Measurements from ENCODE around the gene TMED5. TPM values are rescaled to one million over a fixed set of nuclear protein-coding genes. Genes with fewer than 3 reads are reported as not detected.
"Not testable (repeated sequence)": the region's sequence is repeated elsewhere in the genome, so short reads cannot be mapped to it uniquely, and the experiment has no call there.

The TMED5 gene
- total RNA-seq, 4 donors from 2014 or later = 15.0 to 97.3 (median 43.3) TPM

GRCh38 chr1:93180723-93181613 is 755 bp upstream of the TMED5 start, which contains the start of gene CCDC18:
TSS of gene CCDC18 (plus strand) at chr1:93180724. CDS start at chr1:93183362, 2,638 bp downstream.
- in situ Hi-C loops (cut with MboI; ENCODE audit: low pct_ligation_motif_present in 1 of 4, low pct_unique_long_range_greater_than_20kb in 1 of 4, low sequenced_read_pairs in 3 of 4) = no loop called here

GRCh38 chr1:93178418-93178817 is 1.8 kb downstream of the TMED5 start:
- TF ChIP-seq EP300 (IDR thresholded peaks at IDR 0.05; ENCODE audit: low read depth) (no peak), CTCF (IDR thresholded peaks at IDR 0.05) (no peak), POLR2A (IDR thresholded peaks at IDR 0.05) (no peak), POLR2AphosphoS5 (IDR thresholded peaks at IDR 0.05) (no peak)
- 17 to 23% methylated on average over 5 of the region's 5 CpGs for WGBS, 2 donors (ENCODE audit: low coverage in 1 of 2)
- Histone ChIP-seq H3K4me1 (peaks cover 9 to 40% (median 18%) of the 10 kb centered on the region in 4 donors), H3K27me3 (no peaks in the 10 kb centered on the region), H3K36me3 (no peaks in the 10 kb centered on the region), H3K4me3 (peak overlapping the region in 3 of 4 donors; percentile 67 to 80 (median 78)), H3K27ac (peak overlapping the region in 2 of 4 donors; percentile 99 to 100), H3K9me3 (no peaks in the 10 kb centered on the region)
- in situ Hi-C loops (cut with MboI; ENCODE audit: low pct_ligation_motif_present in 1 of 4, low pct_unique_long_range_greater_than_20kb in 1 of 4, low sequenced_read_pairs in 3 of 4) = no loop called here
- DNase-seq = no peak
- intact Hi-C loops (cut with DNase I; ENCODE audit: low total_unique reads) = no loop called here

More at GRCh38 chr1:93180723-93181613, 755 bp upstream of the TMED5 start, which contains the start of gene CCDC18:
- TF ChIP-seq POLR2A (IDR thresholded peaks at IDR 0.05) = no peak
- no peak for TF ChIP-seq POLR2AphosphoS5 (IDR thresholded peaks at IDR 0.05)
- no peak for TF ChIP-seq CTCF (IDR thresholded peaks at IDR 0.05)
- Histone ChIP-seq H3K27ac (peak within 1 kb of the TSS; percentile 97 to 100 (median 99)), H3K4me3 (peak within 1 kb of the TSS; percentile 67 to 80 (median 79)), H3K9me3 (no peaks in the 10 kb centered on the region), H3K36me3 (no peaks in the 10 kb centered on the region), H3K4me1 (peaks cover 9 to 34% (median 16%) of the 10 kb centered on the region in 4 donors), H3K27me3 (no peaks in the 10 kb centered on the region)
- no peak for DNase-seq
- intact Hi-C loops (cut with DNase I; ENCODE audit: low total_unique reads) = no loop called here
- 2 to 7% methylated on average over 6 to 38 of the region's 43 CpGs for WGBS, 2 donors (ENCODE audit: low coverage in 1 of 2)

GRCh38 chr1:93177991-93178390 is 2.2 kb downstream of the TMED5 start:
- intact Hi-C loops (cut with DNase I; ENCODE audit: low total_unique reads) = no loop called here

GRCh38 chr1:93174638-93175037 is 5.6 kb downstream of the TMED5 start:
- H3K4me1 ChIP-seq = peaks cover 13 to 52% (median 24%) of the 10 kb centered on the region in 4 donors
- H3K27me3 ChIP-seq; H3K36me3 ChIP-seq; DNase-seq; intact Hi-C loops (cut with DNase I; ENCODE audit: low total_unique reads); H3K9me3 ChIP-seq; in situ Hi-C loops (cut with MboI; ENCODE audit: low pct_ligation_motif_present in 1 of 4, low pct_unique_long_range_greater_than_20kb in 1 of 4, low sequenced_read_pairs in 3 of 4); H3K4me3 ChIP-seq; H3K27ac ChIP-seq: not testable (repeated sequence)
- WGBS, 2 donors (ENCODE audit: low coverage in 1 of 2) = 97% methylated on average over 3 of the region's 3 CpGs

More at GRCh38 chr1:93177991-93178390, 2.2 kb downstream of the TMED5 start:
- in situ Hi-C loops (cut with MboI; ENCODE audit: low pct_ligation_motif_present in 1 of 4, low pct_unique_long_range_greater_than_20kb in 1 of 4, low sequenced_read_pairs in 3 of 4) = no loop called here
- H3K36me3 ChIP-seq = no peaks in the 10 kb centered on the region
- H3K4me3 ChIP-seq = peak overlapping the region in 3 of 4 donors; percentile 67 to 80 (median 78)
- no peak for DNase-seq
- no peaks in the 10 kb centered on the region for H3K27me3 ChIP-seq
- TF ChIP-seq CTCF (IDR thresholded peaks at IDR 0.05) = no peak
- no peak for TF ChIP-seq EP300 (IDR thresholded peaks at IDR 0.05; ENCODE audit: low read depth)
- TF ChIP-seq POLR2A (IDR thresholded peaks at IDR 0.05) = no peak
- TF ChIP-seq POLR2AphosphoS5 (IDR thresholded peaks at IDR 0.05) = no peak
- peaks cover 9 to 44% (median 18%) of the 10 kb centered on the region in 4 donors for H3K4me1 ChIP-seq
- WGBS, 2 donors (ENCODE audit: low coverage in 1 of 2) = 26 to 28% methylated on average over 4 of the region's 4 CpGs
- peak overlapping the region in 3 of 4 donors; percentile 3 to 100 (median 99) for H3K27ac ChIP-seq
- no peaks in the 10 kb centered on the region for H3K9me3 ChIP-seq

Measured in transverse colon (tissue), 4 donors.